A673 (cell line): Measurements from ENCODE around the gene H6PD. TPM values are rescaled to one million over a fixed set of nuclear protein-coding genes. Genes with fewer than 3 reads are reported as not detected.

Source experiments
- BruUV-seq: library from RNA; stranded (reverse); fragments of 400-500 nt; replicated peaks from 2 replicates; lab custom pipeline; 2021; lab: Mats Ljungman, UMichigan
- CTCF ChIA-PET: fragments of 300-600 bp; sonication (Branson Sonifier 250); formaldehyde crosslinking; loops from one replicate; lab custom pipeline; 2022; ENCODE audit warnings: antibody characterized with exemption; lab: Charles Lee
- POLR2A ChIA-PET: fragments of 300-600 bp; sonication (Branson Sonifier 250); formaldehyde crosslinking; loops from one replicate; lab custom pipeline; 2022; ENCODE audit warnings: antibody characterized with exemption; ENCODE audit not compliant: low non-redundant PET; lab: Charles Lee
- DNase-seq: peaks from one replicate; pipeline ENCODE4 v3.0.0-alpha.2; 2015; ENCODE audit warnings: low spot score
- H3K27ac ChIP-seq: fragments of 200-600 bp; sonication (generic); 2 replicates; pipeline ENCODE4 v1.5.1; 2016; ENCODE audit warnings: mixed run types, low read depth, mild to moderate bottlenecking, mixed read lengths, antibody characterized with exemption, low read length; ENCODE audit not compliant: poor library complexity, severe bottlenecking
- H3K27me3 ChIP-seq: fragments of 200-600 bp; sonication (generic); replicated peaks from 2 replicates; pipeline ENCODE4 v1.6.1; 2017; ENCODE audit warnings: mixed run types, low read depth, mild to moderate bottlenecking, mixed read lengths, antibody characterized with exemption, low read length; ENCODE audit not compliant: insufficient read depth, poor library complexity
- H3K36me3 ChIP-seq: fragments of 200-600 bp; sonication (generic); 2 replicates; pipeline ENCODE4 v1.6.1; 2016; ENCODE audit warnings: mixed run types, mild to moderate bottlenecking, mixed read lengths, antibody characterized with exemption, low read length; ENCODE audit not compliant: insufficient read depth, poor library complexity, severe bottlenecking
- H3K4me1 ChIP-seq: fragments of 200-600 bp; sonication (generic); 2 replicates; pipeline ENCODE4 v1.6.1; 2017; ENCODE audit warnings: mixed run types, mild to moderate bottlenecking, mixed read lengths, antibody characterized with exemption, low read length; ENCODE audit not compliant: insufficient read depth, poor library complexity, severe bottlenecking
- H3K4me3 ChIP-seq: fragments of 200-600 bp; sonication (generic); 2 replicates; pipeline ENCODE4 v1.5.1; 2016; ENCODE audit warnings: low read depth, mixed run types, mild to moderate bottlenecking, mixed read lengths, low read length; ENCODE audit not compliant: poor library complexity, severe bottlenecking
- H3K9me3 ChIP-seq: fragments of 200-600 bp; sonication (generic); 2 replicates; pipeline ENCODE4 v1.6.1; 2016; ENCODE audit warnings: mixed run types, low read depth, mild to moderate bottlenecking, mixed read lengths, antibody characterized with exemption, low read length; ENCODE audit not compliant: poor library complexity, severe bottlenecking
- EZH2 ChIP-seq: fragments of 200-600 bp; sonication (generic); IDR thresholded peaks from 2 replicates; pipeline ENCODE4 v1.6.1; 2017; ENCODE audit warnings: borderline replicate concordance, low read depth, mild to moderate bottlenecking, mixed read lengths, antibody characterized with exemption, low read length; ENCODE audit not compliant: poor library complexity, severe bottlenecking
- intact Hi-C: fragments of 100-400 bp; cut with micrococcal nuclease; formaldehyde crosslinking; loops from one replicate; pipeline ENCODE4 v1.10.0; 2022; ENCODE audit not compliant: unreplicated experiment
- total RNA-seq: library from RNA; stranded (reverse); gene quantifications from 2 replicates; pipeline ENCODE4 v1.2.3, GENCODE V29; 2021
- TF ChIP-seq, protein P1 (sequence below): fragments of 300-800, 200-600 bp; sonication (generic); conservative IDR thresholded peaks from 2 replicates; pipeline ENCODE4 v1.5.1; 2017; ENCODE audit warnings: low read depth, mild to moderate bottlenecking, antibody characterized with exemption, low read length, moderate library complexity, mixed read lengths

Gene H6PD
- total RNA-seq, 1 experiment from 2014 or later = 6.2 TPM

DNA sequence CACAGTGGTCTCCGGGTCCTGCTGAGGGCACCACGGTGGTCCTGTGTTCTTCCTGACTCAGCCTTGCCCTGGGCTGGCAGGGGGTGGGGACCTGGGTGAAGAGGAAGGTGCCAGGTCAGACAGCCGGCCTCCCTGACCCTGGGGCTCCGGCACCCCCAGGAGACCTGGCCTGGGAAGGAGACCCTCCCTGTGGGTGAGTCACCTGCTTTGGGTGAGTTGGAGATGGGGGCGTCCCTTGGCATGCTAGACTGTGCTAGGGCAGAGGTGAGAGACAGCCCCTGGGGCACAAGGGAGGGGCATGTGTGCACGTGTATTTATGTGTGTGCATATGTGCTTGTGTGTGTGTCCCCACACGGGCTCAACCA is 81.5 kb downstream of the H6PD start:
- H3K4me3 ChIP-seq = no peak overlapping the region
- CTCF ChIA-PET = no interaction called here
- no peaks in the 10 kb centered on the region for H3K9me3 ChIP-seq
- intact Hi-C loops = no loop called here
- no TSS peak for BruUV-seq
- no peak for DNase-seq
- no peaks in the 10 kb centered on the region for H3K4me1 ChIP-seq
- no peaks in the 10 kb centered on the region for H3K36me3 ChIP-seq
- POLR2A ChIA-PET = no interaction called here
- TF ChIP-seq EZH2 = no peak
- TF ChIP-seq, protein P1, sequence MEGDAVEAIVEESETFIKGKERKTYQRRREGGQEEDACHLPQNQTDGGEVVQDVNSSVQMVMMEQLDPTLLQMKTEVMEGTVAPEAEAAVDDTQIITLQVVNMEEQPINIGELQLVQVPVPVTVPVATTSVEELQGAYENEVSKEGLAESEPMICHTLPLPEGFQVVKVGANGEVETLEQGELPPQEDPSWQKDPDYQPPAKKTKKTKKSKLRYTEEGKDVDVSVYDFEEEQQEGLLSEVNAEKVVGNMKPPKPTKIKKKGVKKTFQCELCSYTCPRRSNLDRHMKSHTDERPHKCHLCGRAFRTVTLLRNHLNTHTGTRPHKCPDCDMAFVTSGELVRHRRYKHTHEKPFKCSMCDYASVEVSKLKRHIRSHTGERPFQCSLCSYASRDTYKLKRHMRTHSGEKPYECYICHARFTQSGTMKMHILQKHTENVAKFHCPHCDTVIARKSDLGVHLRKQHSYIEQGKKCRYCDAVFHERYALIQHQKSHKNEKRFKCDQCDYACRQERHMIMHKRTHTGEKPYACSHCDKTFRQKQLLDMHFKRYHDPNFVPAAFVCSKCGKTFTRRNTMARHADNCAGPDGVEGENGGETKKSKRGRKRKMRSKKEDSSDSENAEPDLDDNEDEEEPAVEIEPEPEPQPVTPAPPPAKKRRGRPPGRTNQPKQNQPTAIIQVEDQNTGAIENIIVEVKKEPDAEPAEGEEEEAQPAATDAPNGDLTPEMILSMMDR = no peak
- H3K27ac ChIP-seq = no peak overlapping the region
- H3K27me3 ChIP-seq = no peaks in the 10 kb centered on the region

DNA sequence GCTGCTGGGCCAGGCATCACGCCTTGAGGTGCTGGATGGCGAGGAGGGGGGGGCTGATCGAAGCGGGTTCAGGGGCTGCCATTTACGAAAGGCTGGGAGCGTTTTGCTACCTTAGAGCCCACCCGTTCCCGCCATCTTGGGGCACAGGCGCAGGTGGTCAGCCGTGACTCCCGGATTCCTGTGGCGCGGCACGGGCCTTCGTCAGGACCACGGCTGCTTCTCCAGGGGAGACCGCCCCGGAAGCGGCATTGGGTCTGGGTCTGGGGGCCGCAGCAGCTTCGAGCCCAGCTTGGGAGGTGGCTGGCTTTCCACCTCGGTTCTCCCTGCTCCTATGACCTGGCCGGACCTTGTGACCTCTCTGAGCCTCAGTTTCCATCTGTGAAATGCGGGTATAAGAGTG is 81.9 kb downstream of the H6PD start:
- Histone ChIP-seq H3K36me3 (no peaks in the 10 kb centered on the region), H3K4me1 (no peaks in the 10 kb centered on the region), H3K27ac (no peak overlapping the region), H3K4me3 (no peak overlapping the region), H3K9me3 (no peaks in the 10 kb centered on the region), H3K27me3 (no peaks in the 10 kb centered on the region)
- POLR2A ChIA-PET = no interaction called here
- intact Hi-C loops = no loop called here
- CTCF ChIA-PET = no interaction called here
- DNase-seq = no peak
- BruUV-seq = no TSS peak
- TF ChIP-seq EZH2 = no peak
- TF ChIP-seq, protein P1 = no peak

DNA sequence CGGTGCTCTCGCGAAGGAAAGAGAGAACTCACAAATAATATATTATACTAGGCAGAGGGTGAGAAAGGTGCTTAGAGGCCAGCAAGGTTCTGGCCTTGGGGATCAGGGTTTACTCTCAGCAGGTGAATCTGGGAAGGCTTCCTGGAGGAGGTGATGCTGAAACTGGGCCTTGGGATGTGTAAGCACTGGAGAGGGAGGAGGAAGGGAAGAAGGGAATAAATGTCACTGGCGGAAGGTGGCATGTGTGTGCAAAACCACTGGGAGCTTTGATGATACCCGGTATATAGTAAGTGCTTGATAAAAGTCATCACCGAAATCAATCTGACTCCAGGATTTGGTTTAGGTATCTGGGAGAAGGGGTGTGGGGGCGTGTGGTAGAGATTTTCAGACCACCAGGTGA is 82.5 kb downstream of the H6PD start:
- Histone ChIP-seq H3K36me3 (no peaks in the 10 kb centered on the region), H3K27me3 (no peaks in the 10 kb centered on the region), H3K27ac (no peak overlapping the region), H3K9me3 (no peaks in the 10 kb centered on the region), H3K4me3 (no peak overlapping the region), H3K4me1 (no peaks in the 10 kb centered on the region)
- POLR2A ChIA-PET = no interaction called here
- intact Hi-C loops = no loop called here
- CTCF ChIA-PET = interaction anchor here (0.6 kb wide), 1 partner anchor 334 kb away, joined by 4 read pairs; no protein-coding TSS in a partner anchor
- BruUV-seq = no TSS peak
- no peak for TF ChIP-seq EZH2
- TF ChIP-seq, protein P1 = no peak
- no peak for DNase-seq
